Measurements from ENCODE around the gene ATP11A.

GRCh38 chr13:112685896-112686295 is 3.9 kb upstream of the ATP11A start:
- no peak for TF ChIP-seq CTCF (IDR thresholded peaks at IDR 0.05)
- no peak for TF ChIP-seq POLR2A (IDR thresholded peaks at IDR 0.05)
